IMR-90 (cell line): ENCODE data around the gene CNOT3. TPM values are rescaled to one million over a fixed set of nuclear protein-coding genes. Genes with fewer than 3 reads are reported as not detected.

ENCODE experiments used
- ATAC-seq: fragments of 200-7000 bp; cut with Tn5 transposase; 2 replicates; pipeline ENCODE4 v1.9.1; 2020; ENCODE audit warnings: low read depth, mild to moderate bottlenecking, moderate library complexity
- BruUV-seq: library from RNA; stranded (reverse); fragments of 400-500 nt; replicated peaks from 2 replicates; lab custom pipeline; 2021; lab: Mats Ljungman, UMichigan
- CTCF ChIA-PET: fragments of 300-600 bp; formaldehyde crosslinking; extraction: SDS; loops from one replicate; lab custom pipeline; 2021; ENCODE audit warnings: antibody characterized with exemption; lab: Yijun Ruan, JAX
- POLR2A ChIA-PET: fragments of 300-600 bp; sonication (Branson Sonifier 250); formaldehyde crosslinking; loops from one replicate; lab custom pipeline; 2022; ENCODE audit warnings: antibody characterized with exemption; ENCODE audit not compliant: unreplicated experiment; lab: Charles Lee
- DNase-seq: peaks from one replicate; pipeline ENCODE4 v3.0.0; 2013
- H2AFZ ChIP-seq: replicated peaks from 2 replicates; pipeline ENCODE3; 2013; ENCODE audit warnings: low read length, mild to moderate bottlenecking; ENCODE audit not compliant: poor library complexity
- H2AK5ac ChIP-seq: 2 replicates; pipeline ENCODE4 v1.6.1; 2013; ENCODE audit warnings: low read depth, low read length, inconsistent platforms
- H2AK9ac ChIP-seq: replicated peaks from 2 replicates; pipeline ENCODE3; 2013; ENCODE audit warnings: mild to moderate bottlenecking, low read depth, low read length, moderate library complexity; ENCODE audit not compliant: poor library complexity
- H2BK120ac ChIP-seq: 2 replicates; pipeline ENCODE4 v1.6.1; 2013; ENCODE audit warnings: low read depth, low read length, inconsistent platforms
- H2BK15ac ChIP-seq: 3 replicates; pipeline ENCODE4 v1.6.1; 2013; ENCODE audit warnings: low read depth, low read length, inconsistent platforms
- H2BK20ac ChIP-seq: 2 replicates; pipeline ENCODE4 v1.6.1; 2013; ENCODE audit warnings: low read depth, mild to moderate bottlenecking, inconsistent platforms, low read length, moderate library complexity
- H2BK5ac ChIP-seq: 2 replicates; pipeline ENCODE4 v1.6.1; 2013; ENCODE audit warnings: mild to moderate bottlenecking, low read depth, low read length, inconsistent platforms; ENCODE audit not compliant: poor library complexity, severe bottlenecking
- H3K14ac ChIP-seq: replicated peaks from 2 replicates; pipeline ENCODE4 v1.6.1; 2013; ENCODE audit warnings: low read depth, low read length, inconsistent platforms
- H3K18ac ChIP-seq: 2 replicates; pipeline ENCODE4 v1.6.1; 2013; ENCODE audit warnings: low read depth, low read length, control low read depth
- H3K23ac ChIP-seq: 2 replicates; pipeline ENCODE4 v1.6.1; 2013; ENCODE audit warnings: low read depth, low read length, inconsistent platforms
- H3K27ac ChIP-seq: 2 replicates; pipeline ENCODE4 v1.5.1; 2013; ENCODE audit warnings: mild to moderate bottlenecking, control low read depth, low read length; ENCODE audit not compliant: insufficient read depth
- H3K27me3 ChIP-seq: 2 replicates; pipeline ENCODE4 v1.6.1; 2013; ENCODE audit warnings: low read length; ENCODE audit not compliant: control insufficient read depth, insufficient read depth
- H3K36me3 ChIP-seq: 2 replicates; pipeline ENCODE4 v1.6.1; 2013; ENCODE audit warnings: low read length, mixed read lengths; ENCODE audit not compliant: control insufficient read depth, insufficient read depth
- H3K4ac ChIP-seq: 2 replicates; pipeline ENCODE4 v1.6.1; 2013; ENCODE audit warnings: low read depth, low read length, inconsistent platforms
- H3K4me1 ChIP-seq: 2 replicates; pipeline ENCODE4 v1.6.1; 2013; ENCODE audit warnings: low read length, mixed read lengths; ENCODE audit not compliant: control insufficient read depth, insufficient read depth
- H3K4me2 ChIP-seq: 2 replicates; pipeline ENCODE4 v1.6.1; 2013; ENCODE audit warnings: low read depth, mild to moderate bottlenecking, control low read depth, low read length, moderate library complexity
- H3K4me3 ChIP-seq: 2 replicates; pipeline ENCODE4 v1.5.1; 2013; ENCODE audit warnings: low read depth, mild to moderate bottlenecking, control low read depth, low read length, moderate library complexity; ENCODE audit not compliant: insufficient read depth
- H3K56ac ChIP-seq: 2 replicates; pipeline ENCODE4 v1.6.1; 2013; ENCODE audit warnings: low read length, inconsistent platforms; ENCODE audit not compliant: insufficient read depth; ENCODE audit errors: extremely low read depth
- H3K79me1 ChIP-seq, 2 experiments: 2 replicates each; pipeline ENCODE4 v1.6.1; 2013; ENCODE audit warnings: low read length in 2 of 2, inconsistent platforms in 1 of 2, low read depth in 1 of 2
- H3K9ac ChIP-seq: 2 replicates; pipeline ENCODE4 v1.6.1; 2013; ENCODE audit warnings: low read depth, low read length, control low read depth
- H3K9me1 ChIP-seq: 2 replicates; pipeline ENCODE4 v1.6.1; 2013; ENCODE audit warnings: low read length, inconsistent platforms; ENCODE audit not compliant: insufficient read depth
- H3K9me3 ChIP-seq: 2 replicates; pipeline ENCODE4 v1.6.1; 2013; ENCODE audit warnings: low read length; ENCODE audit not compliant: control insufficient read depth, insufficient read depth
- H4K20me1 ChIP-seq: 2 replicates; pipeline ENCODE4 v1.6.1; 2013; ENCODE audit warnings: low read length, inconsistent platforms; ENCODE audit not compliant: insufficient read depth
- H4K5ac ChIP-seq: 2 replicates; pipeline ENCODE4 v1.6.1; 2013; ENCODE audit warnings: mild to moderate bottlenecking, low read depth, low read length, control low read depth
- H4K8ac ChIP-seq, 2 experiments: 2 replicates each; pipeline ENCODE4 v1.6.1; 2013; ENCODE audit warnings: low read depth in 2 of 2, low read length in 2 of 2, control low read depth in 1 of 2, inconsistent platforms in 1 of 2
- H4K91ac ChIP-seq: 2 replicates; pipeline ENCODE4 v1.6.1; 2013; ENCODE audit warnings: low read depth, low read length, inconsistent platforms; ENCODE audit not compliant: insufficient read depth
- BHLHE40 ChIP-seq: fragments of 150-350 bp; IDR thresholded peaks from 2 replicates; pipeline ENCODE4 v1.6.1; 2016; ENCODE audit warnings: mild to moderate bottlenecking, low read depth, low read length
- CEBPB ChIP-seq: IDR thresholded peaks from 2 replicates; pipeline ENCODE4 v1.6.1; 2012; ENCODE audit warnings: low read depth, low read length, improper control_type of control experiment
- CHD1 ChIP-seq: IDR thresholded peaks from 2 replicates; pipeline ENCODE4 v1.6.1; 2012; ENCODE audit warnings: low read depth, low read length, improper control_type of control experiment
- FOS ChIP-seq: fragments of 150-350 bp; IDR thresholded peaks from 2 replicates; pipeline ENCODE4 v1.6.1; 2016; ENCODE audit warnings: low read depth, low read length
- MAFK ChIP-seq: IDR thresholded peaks from 2 replicates; pipeline ENCODE4 v1.6.1; 2012; ENCODE audit warnings: low read depth, low read length, improper control_type of control experiment
- MAZ ChIP-seq: IDR thresholded peaks from 2 replicates; pipeline ENCODE4 v1.6.1; 2012; ENCODE audit warnings: low read depth, mild to moderate bottlenecking, low read length, improper control_type of control experiment, moderate library complexity, borderline replicate concordance
- MXI1 ChIP-seq: IDR thresholded peaks from 2 replicates; pipeline ENCODE4 v1.6.1; 2012; ENCODE audit warnings: low read depth, mild to moderate bottlenecking, low read length, moderate library complexity, borderline replicate concordance
- NFE2L2 ChIP-seq: fragments of 150-350 bp; IDR thresholded peaks from 2 replicates; pipeline ENCODE4 v1.6.1; 2016; ENCODE audit warnings: low read depth, mild to moderate bottlenecking, low read length
- POLR2A ChIP-seq: IDR thresholded peaks from 2 replicates; pipeline ENCODE4 v1.6.1; 2012; ENCODE audit warnings: mild to moderate bottlenecking, low read depth, low read length
- RAD21 ChIP-seq: IDR thresholded peaks from 2 replicates; pipeline ENCODE4 v1.6.1; 2012; ENCODE audit warnings: low read length, improper control_type of control experiment
- RCOR1 ChIP-seq: IDR thresholded peaks from 2 replicates; pipeline ENCODE4 v1.6.1; 2012; ENCODE audit warnings: mild to moderate bottlenecking, low read length, improper control_type of control experiment; ENCODE audit not compliant: insufficient replicate concordance
- RFX5 ChIP-seq: IDR thresholded peaks from 2 replicates; pipeline ENCODE4 v1.8.0; 2012; ENCODE audit warnings: low read depth, mild to moderate bottlenecking, low read length, moderate library complexity
- SMC3 ChIP-seq: fragments of 150-350 bp; IDR thresholded peaks from 2 replicates; pipeline ENCODE4 v1.6.1; 2016; ENCODE audit warnings: low read depth, mild to moderate bottlenecking, antibody characterized with exemption, low read length, moderate library complexity
- WGBS, 2 experiments: methylation state at CpG; one replicate each; pipeline versions ENCODE4 v1.1.5 to v1.1.7; 2013; ENCODE audit warnings: missing lambda C conversion rate in 2 of 2; ENCODE audit not compliant: insufficient read length in 1 of 2; ENCODE audit errors: extremely low coverage in 2 of 2; 5-methylcytosine and 5-hydroxymethylcytosine counted together
- dilution Hi-C: fragments of 300-500 bp; cut with HindIII; formaldehyde crosslinking; loops from one replicate; pipeline ENCODE4 v1.14.3; 2018; ENCODE audit warnings: low sequenced_read_pairs; ENCODE audit not compliant: unreplicated experiment
- in situ Hi-C: fragments of 300-500 bp; cut with MboI; formaldehyde crosslinking; loops from 3 replicates; pipeline ENCODE4 v1.14.3; 2019; ENCODE audit warnings: low sequenced_read_pairs, inconsistent platforms, mixed read lengths
- intact Hi-C: fragments of 100-400 bp; cut with micrococcal nuclease; formaldehyde crosslinking; loops from 2 replicates; pipeline ENCODE4 v1.10.0; 2022
- polyA plus RNA-seq, 3 experiments: library from polyadenylated mRNA; depleted of rRNA; stranded (reverse); fragments of >200 nt; gene quantifications; 2 replicates each; pipeline ENCODE4 v1.2.3, GENCODE V29; 2012; ENCODE audit warnings: low replicate concordance in 1 of 3
- total RNA-seq: library from RNA; depleted of rRNA; stranded (reverse); fragments of >200 nt; gene quantifications from 2 replicates; pipeline ENCODE4 v1.2.3, GENCODE V29; 2012
- TF ChIP-seq, protein P1 (sequence below): fragments of 150-350 bp; IDR thresholded peaks from 2 replicates; pipeline ENCODE4 v1.6.1; 2017; ENCODE audit warnings: mild to moderate bottlenecking, antibody characterized with exemption, low read length, low read depth
- TF ChIP-seq, protein P2 (sequence below): fragments of 150-350 bp; IDR thresholded peaks from 2 replicates; pipeline ENCODE4 v1.6.1; 2016; ENCODE audit warnings: low read depth, mild to moderate bottlenecking, low read length, moderate library complexity, borderline replicate concordance
- TF ChIP-seq, protein P3 (sequence below): conservative IDR thresholded peaks from 2 replicates; pipeline ENCODE4 v1.5.1; 2012; ENCODE audit warnings: mild to moderate bottlenecking, low read depth, low read length, improper control_type of control experiment

Gene CNOT3
- total and polyA plus RNA-seq, 2 of the 4 experiments (the other 2 are of a cell fraction): 5.4 to 26.7 TPM

DNA sequence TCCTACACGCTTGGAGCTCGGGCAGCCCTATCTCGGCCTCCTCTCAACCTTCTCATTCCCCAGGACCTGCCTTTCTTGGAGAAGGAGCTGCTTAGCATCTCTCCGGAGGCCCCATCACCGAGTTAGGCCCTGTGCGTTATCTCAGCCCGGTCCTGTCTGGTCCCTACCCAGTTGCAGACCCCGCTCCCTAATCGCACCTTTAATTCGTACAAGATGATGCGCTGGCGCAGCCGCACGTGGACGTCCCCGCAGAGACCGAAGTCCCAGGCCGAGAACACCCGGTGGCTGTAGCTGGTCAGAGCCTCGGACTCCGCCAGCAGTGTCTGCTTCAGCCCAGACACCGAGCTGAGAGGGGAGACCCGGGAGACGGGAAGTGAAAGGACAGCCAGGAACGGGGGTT, 27.7 kb downstream of the CNOT3 start:
- POLR2A ChIA-PET: no interaction called here
- Histone ChIP-seq H3K56ac (no peak overlapping the region), H2BK15ac (no peak overlapping the region), H3K9me1 (no peaks in the 10 kb centered on the region; the same call in 1 of the 2 replicates), H3K9me3 (no peaks in the 10 kb centered on the region), H4K8ac (no peak overlapping the region), H3K79me1 (peaks cover 0 to 15% of the 10 kb centered on the region in 2 experiments; a peak in 1 of 4 replicates), H3K4me3 (no peak overlapping the region), H3K18ac (no peak overlapping the region), H3K4me1 (peaks cover 6% of the 10 kb centered on the region; the same call in 1 of the 2 replicates), H2BK20ac (no peak overlapping the region), H3K23ac (no peak overlapping the region), H3K4ac (no peak overlapping the region), H2BK120ac (no peak overlapping the region), H4K91ac (no peak overlapping the region), H3K27ac (no peak overlapping the region), H2AK9ac (peak overlapping the region; percentile 65), H2AK5ac (no peak overlapping the region), H3K9ac (no peak overlapping the region), H4K20me1 (no peaks in the 10 kb centered on the region), H3K36me3 (no peaks in the 10 kb centered on the region), H3K14ac (no peak overlapping the region), H3K27me3 (no peaks in the 10 kb centered on the region), H4K5ac (no peak overlapping the region), H2BK5ac (no peak overlapping the region), H2AFZ (no peak overlapping the region), H3K4me2 (no peak overlapping the region)
- dilution Hi-C loops (no loop called here), intact Hi-C loops (no loop called here), in situ Hi-C loops (no loop called here)
- 92% methylated on average over 22 of the region's 25 CpGs; no CpG with 5 or more reads in 1 of the 2 experiments for WGBS, 2 experiments
- TF ChIP-seq MAFK (no peak), CHD1 (no peak), BHLHE40 (no peak), RFX5 (no peak), CEBPB (no peak), RCOR1 (no peak), NFE2L2 (no peak), RAD21 (no peak), SMC3 (no peak), FOS (no peak), MAZ (no peak), MXI1 (no peak), POLR2A (no peak)
- TF ChIP-seq, protein P1, sequence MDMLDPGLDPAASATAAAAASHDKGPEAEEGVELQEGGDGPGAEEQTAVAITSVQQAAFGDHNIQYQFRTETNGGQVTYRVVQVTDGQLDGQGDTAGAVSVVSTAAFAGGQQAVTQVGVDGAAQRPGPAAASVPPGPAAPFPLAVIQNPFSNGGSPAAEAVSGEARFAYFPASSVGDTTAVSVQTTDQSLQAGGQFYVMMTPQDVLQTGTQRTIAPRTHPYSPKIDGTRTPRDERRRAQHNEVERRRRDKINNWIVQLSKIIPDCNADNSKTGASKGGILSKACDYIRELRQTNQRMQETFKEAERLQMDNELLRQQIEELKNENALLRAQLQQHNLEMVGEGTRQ: no peak
- TF ChIP-seq, protein P2, sequence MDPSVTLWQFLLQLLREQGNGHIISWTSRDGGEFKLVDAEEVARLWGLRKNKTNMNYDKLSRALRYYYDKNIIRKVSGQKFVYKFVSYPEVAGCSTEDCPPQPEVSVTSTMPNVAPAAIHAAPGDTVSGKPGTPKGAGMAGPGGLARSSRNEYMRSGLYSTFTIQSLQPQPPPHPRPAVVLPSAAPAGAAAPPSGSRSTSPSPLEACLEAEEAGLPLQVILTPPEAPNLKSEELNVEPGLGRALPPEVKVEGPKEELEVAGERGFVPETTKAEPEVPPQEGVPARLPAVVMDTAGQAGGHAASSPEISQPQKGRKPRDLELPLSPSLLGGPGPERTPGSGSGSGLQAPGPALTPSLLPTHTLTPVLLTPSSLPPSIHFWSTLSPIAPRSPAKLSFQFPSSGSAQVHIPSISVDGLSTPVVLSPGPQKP: no peak
- TF ChIP-seq, protein P3, sequence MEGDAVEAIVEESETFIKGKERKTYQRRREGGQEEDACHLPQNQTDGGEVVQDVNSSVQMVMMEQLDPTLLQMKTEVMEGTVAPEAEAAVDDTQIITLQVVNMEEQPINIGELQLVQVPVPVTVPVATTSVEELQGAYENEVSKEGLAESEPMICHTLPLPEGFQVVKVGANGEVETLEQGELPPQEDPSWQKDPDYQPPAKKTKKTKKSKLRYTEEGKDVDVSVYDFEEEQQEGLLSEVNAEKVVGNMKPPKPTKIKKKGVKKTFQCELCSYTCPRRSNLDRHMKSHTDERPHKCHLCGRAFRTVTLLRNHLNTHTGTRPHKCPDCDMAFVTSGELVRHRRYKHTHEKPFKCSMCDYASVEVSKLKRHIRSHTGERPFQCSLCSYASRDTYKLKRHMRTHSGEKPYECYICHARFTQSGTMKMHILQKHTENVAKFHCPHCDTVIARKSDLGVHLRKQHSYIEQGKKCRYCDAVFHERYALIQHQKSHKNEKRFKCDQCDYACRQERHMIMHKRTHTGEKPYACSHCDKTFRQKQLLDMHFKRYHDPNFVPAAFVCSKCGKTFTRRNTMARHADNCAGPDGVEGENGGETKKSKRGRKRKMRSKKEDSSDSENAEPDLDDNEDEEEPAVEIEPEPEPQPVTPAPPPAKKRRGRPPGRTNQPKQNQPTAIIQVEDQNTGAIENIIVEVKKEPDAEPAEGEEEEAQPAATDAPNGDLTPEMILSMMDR: no peak
- CTCF ChIA-PET: no interaction called here
- DNase-seq (no peak), ATAC-seq (no peak)
- no TSS peak for BruUV-seq
